AG08395 (cell line): Measurements from ENCODE around the gene IL34.

ENCODE experiments used
- DNase-seq: peaks from one replicate; pipeline ENCODE4 v3.0.0; 2012; ENCODE audit warnings: mixed read lengths, low spot score

Gene IL34

DNA sequence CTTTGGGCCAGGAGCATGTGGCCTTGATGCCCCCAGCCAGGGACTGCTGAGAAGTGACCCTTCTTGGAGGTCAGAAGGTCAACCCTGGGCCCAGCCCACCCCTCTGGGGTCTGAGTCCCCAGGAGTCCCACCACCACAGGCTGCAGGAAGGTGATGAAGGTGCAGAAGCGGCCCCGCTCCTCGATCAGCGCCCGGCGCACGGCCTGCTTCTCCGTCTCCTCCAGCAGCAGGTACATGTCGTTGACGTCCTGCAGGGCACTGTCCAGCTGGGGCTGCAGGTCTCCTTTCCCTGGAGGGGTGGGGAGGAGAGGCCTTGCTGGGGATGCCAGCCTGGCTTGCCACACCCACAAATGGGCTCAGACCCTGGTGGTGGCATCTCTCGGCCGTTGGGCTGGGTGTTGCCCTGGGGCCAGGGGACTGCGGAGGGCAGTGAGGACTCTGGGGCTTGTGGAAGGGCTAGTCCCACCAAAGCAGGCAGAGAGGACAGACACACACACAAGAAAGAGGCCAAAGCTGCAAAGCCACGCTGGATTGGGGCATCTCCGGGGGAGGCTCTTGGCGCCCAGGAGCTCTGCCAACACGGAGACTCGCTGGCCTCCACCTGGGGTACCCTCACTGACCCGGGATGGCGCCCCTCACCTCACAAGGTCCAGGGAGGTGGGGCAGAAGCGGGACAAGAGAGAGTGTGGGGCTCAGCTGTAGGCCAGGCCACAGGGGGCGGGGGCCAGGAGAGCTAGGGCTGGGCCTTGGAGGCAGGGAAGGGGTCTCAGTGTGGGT is 31.9 kb downstream of the IL34 start:
- DNase-seq: no peak

DNA sequence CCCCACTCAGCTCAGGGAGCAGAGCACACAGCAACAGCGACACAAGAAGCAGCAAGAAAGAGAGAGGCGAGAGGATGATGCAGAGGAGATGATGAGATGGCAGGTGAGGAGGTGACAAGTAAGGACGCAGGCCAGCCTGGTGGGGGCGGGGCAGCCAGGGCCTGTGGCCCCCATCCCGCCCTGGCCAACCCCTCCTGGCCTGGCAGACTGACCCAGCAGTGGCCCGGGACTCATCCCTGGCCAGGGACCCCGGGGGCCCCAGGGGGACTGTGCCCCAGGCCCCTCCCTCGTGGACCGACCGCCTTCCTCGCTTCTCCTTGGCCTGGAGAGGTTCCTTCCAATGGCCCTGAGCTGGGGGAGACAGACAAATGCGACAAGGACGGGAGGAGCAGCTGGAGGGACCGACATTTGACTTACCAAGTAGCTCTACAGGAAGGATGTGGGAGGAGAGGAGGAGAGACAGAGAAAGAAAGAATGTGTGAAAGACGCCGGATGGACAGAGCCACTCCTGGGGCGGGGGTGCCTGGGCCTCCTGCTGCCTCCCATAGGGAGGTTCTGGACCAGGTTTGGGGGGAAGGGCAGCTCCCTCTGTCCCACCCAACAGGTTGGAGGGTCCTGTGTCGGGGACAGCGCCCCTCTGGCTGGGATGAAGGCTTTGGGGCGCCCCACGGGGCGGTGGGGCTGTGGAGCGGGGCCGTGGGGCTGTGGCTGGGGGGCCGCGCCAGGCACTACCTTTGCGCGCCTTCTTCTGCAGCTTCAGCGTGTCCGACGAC is 32.7 kb downstream of the IL34 start:
- DNase-seq: no peak

DNA sequence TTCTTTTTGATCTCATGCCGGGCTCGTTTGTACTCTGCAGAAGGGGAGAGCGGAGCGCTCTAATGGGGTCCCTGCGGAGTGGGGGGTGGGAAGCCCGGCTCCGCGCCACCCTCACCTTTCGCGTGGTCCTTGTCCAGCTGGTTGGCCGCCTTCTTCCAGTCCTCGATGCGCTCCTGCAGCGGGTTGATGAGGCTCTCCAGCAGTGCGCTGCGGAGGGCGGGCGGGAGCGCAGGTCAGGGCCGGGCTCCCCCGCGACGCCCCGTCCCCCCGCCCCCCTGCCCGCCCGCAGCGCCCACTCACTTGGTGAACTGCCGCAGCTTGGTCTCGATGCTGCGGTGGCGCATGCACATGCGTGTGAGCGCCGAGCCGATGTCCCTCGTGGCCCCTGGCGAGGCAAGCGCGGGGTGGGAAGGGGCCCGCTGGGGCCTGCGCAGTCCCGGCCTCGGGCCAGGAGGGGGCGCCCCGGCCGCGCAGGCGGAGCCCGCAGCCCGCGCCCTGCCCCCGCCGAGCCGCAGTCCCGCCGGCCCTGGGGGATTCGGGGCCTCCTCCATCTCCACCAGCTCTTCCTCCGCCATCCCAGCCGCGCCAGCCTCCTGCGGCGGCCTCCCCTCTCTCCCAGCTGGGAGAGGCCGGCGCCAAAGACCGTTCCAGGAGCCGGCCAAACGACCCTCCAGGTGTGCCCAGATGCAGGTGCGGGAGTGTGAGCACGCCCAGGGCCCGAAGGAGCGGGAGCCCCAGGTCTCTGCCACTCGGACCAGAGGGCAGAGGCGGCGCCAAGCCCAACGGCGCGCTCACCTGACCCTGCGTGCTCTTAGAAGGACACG is 33.5 kb downstream of the IL34 start:
- no peak for DNase-seq

DNA sequence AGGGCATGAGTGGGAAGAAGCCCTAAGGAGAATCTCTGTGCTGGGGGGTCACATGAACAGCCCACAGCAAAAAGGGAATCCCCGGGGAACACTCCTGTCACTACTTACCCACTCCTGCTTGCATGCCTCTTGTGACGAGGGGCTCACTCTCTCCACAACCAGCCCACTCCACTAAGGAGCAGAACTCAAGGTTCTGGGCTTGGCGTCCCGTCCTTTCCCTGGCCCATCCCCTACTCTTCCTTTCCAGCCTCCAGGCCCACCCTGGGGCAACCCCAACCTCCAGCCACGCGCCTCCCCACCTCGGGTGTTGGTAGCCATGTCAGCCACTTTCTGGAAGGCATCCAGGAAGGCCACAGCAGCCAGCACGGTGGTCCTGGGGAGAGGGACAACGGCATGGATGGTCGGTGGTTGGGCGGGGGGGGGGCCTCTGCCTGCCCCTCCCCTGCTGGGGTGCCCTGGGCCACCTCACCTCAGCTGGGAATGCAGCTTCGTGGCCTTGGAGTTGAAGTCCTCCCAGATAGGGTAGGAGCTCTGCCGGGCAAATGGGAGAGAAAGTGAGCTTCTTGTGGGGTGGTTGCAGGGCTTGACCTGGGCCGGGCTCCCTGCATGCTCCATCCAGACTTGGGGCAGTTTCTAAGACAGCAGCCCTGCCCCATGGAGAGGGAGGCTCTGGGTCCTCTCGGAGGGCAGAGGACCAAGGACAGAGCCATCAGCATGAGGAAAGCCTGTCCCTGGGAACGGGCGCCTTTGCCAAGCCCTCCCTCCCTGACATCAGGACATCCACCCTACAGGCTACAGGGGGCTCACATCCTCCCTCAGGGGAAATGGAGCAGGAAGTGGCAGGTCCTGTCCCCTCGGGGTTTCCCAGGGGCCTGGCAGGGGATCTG is 34.4 kb downstream of the IL34 start:
- no peak for DNase-seq

DNA sequence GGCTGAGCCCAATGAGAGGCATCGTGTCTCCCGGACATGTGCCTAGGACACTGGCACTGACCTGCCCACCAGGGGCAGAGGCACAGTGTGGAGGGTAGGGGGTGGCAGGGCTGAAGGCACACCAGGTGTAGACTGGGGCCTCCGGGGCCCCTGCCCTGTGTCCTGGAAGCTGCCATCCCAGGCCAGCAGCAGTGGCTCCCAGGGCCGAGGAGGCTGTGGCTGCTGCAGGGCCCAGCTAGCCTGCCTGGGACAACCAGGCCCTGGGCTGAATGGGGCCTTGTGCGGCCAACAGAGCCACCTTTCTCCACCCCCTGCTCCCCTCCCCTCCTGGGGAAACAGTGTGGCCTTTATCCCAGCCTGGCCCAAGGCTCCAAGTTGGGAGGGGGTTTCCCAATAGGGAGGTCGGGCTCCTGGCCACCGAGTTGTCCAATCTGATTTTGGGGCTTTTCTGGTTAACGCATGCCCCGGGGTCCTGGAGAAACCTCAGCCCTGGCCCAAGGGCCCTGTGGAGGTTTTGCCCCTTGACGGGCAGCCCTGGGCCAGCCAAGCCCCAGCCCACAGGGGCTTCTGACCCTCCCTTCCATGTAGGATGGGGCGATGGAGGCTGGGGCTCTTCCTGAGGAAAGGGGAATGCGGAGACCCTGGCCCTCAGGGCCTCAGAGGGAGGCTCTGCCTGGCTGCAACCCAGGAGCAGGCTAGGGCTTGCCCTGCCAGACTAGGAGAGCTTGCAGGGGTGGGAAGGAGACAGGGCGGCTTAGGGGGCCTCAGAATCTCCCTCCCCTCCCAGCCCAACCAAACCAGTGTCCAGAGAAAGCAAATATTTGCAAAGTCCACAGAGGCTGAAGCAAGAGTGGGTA is 35.3 kb downstream of the IL34 start:
- DNase-seq: no peak

DNA sequence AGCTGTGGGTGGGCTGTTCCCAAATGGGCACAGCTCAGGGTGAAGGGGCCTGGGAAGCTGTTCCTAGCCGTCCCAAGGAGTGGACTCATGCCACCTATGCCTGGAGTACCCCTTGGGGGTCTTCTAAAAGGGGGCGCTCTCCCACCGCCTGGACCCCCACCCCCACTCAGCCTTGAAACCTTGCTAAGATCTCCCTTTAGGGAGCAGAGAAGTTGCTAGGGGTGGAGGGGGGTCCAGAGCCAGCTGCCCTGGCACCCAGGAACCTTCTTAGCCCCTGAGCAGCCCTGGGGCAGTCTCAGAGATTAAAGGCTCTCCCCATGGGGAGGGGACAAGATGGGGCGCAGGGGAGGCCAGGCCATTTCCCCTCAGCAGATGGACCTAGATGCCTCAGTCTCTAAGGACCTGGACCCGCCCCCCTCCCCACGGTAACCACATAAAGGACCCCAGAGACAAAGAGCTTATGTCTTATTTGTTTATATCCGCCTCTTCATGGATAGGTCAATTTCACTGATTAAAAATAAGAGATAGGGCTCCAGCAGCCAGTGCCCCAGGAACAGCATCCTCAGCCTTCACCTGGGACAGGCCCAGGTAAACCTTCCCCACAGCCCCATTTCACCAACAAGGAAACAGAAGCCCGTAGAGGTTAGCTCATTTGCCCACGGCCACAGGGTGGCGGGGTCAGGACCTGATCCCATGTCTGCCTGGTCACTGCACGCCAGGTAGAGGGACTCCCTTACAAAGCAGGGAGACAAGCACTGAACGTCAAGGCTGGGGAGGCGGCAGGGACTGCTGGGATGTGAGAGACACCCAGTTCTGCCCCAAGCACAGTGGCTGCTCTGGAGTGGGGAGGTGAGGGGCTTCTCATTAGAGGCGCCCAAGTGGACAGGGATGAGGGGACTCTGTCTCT is 36.1 kb downstream of the IL34 start:
- DNase-seq: no peak

DNA sequence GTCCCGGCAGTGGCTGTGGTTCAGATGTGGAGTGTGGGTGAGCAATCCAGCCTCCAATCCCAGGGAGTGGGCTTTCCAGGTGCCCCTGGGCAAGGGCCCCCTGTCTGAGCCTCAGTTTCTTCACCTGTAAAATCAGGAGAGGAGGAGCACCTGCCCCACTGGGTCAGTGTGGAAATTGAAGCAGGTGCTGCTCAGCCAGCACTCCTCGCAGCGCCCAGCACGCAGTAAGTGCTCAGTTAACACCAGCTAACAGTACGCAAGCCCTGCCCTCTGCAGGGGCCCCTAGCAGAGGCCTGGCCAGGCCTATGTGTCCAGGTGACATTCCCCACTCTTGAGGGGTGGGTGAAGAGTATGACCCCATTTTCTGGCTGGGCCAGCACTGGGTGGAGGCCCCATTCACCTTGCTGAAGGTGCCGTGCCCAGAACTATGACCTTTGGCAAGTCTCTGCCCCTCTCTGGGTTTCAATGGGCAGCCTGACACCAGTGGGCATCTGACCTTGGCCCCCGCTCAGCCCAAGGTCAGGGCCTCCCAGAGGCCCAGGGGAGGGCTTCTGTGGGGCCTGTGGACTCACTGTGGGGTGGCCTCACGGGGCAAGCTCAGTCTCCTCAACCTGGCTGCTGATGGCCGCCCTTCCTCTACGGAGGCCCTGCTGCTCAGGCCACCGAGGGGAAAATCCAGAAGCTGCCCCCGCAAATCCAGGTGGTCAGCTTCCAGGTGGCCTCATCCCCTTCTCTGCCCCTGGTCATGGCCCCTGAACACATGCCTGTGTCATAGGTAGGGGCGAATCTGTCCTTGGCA is 37.0 kb downstream of the IL34 start:
- DNase-seq: no peak

DNA sequence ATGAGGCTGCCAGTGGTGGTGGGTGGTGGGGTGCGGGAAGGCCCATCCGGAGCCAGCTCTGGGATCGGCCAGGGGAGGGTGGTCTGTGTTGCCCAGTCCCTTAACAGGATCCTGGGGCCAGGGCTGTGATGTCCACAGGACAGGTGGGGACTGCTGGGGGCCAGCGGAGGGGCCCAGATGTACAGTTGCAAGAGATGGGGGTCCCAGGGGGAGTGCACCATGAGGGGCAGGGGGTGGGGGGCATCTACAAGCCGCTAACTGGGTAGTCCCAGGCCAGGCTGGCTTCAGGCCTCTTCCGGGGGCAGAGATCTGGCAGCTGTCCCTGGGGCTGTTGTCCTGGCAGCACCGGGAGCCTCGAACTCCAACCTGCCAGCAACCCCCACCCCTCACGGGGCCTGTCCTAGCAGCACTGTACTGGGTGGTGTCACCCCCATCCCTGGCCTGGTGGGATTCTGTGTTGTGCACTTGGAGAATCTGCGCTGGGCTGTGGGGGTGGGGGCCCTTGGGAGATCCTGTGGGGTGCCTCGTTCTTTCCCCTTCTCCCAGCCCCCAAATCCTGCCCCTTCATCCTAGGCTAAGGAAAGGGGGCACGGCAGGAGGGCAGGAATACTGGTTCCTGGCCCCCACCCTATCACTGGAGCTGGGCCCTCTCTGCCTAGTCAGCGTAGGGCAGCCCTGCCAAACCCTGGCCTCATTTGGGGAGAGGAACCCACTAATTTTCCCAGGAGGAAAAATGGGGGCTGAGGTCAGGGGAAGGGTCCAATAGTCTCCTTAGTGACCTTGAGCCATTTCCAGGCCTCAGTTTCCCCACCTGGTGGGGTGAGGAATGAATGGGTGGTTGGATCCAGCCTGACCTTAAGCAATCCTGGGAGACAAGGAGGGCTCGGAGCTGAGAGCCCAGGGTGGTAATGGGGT is 38.0 kb downstream of the IL34 start:
- no peak for DNase-seq

DNA sequence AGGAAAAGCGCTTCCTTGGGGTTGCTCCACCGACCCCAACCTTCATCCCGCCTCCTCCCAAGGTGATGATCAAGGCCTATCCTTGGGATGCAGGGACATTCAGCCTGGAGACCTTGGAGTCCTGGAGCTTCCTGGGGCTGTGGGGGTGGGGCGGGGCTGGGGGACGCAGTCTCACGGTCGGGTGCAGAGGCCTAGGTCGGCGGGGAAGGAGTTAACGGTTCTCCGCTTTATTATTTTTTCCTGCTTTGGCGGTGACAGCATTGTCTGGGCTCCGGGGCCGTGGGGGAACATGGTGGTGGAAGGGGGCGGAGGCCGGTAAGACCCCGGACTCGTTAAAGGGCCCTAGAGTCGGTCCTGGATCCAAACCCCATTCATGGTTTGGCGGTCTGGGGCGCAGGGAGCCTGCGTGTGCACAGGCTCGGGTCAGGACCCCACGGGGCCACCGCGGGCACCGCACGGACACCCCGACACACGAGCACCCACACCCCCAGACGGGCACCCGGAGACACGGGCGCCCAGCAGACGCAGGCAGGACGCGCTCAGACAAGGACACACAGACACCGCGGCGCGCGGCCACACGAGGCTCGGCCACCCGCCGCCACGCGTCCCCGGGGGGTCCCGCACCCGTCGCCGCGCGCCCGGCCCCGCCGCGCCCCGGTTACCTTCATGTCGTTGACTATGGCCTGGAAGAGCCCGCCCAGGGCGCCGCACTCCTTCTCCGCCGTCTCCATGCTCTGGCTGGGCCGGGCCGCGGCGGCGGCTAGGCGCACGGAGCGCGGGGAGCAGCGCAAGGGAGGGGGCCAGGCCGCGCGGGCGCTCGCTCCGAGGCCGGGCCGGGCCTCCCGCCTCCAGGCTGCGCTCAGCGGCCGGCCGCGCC is 38.9 kb downstream of the IL34 start:
- DNase-seq: no peak

DNA sequence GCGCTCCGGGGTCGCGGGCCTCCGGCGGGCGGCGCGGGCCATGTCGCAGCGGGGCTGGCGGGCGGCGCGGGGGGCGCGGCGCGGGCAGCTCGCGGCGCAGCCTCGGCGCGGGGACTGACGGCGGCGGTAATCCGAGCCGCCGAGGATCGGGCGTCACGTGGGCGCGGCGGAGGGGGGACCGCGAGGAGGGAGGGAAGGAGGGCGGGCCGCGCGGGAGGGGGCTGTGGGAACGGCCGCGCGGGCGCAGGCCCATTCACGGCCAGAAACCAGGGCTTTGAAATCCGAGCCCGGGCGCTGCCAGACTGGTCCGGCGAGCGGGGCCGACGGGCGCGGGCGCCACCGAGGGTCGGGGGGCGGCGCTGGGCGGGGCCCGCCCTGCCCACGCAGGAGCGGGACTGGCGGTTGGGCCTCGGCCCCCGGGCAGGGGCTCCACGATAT is 39.6 kb downstream of the IL34 start, which contains the start of gene MTSS2:
MTSS2 (minus strand) TSS at position 116 of the 438 bp plus-strand sequence. CDS start 262 bp downstream, outside the sequence.
- peak; percentile 93 for DNase-seq

DNA sequence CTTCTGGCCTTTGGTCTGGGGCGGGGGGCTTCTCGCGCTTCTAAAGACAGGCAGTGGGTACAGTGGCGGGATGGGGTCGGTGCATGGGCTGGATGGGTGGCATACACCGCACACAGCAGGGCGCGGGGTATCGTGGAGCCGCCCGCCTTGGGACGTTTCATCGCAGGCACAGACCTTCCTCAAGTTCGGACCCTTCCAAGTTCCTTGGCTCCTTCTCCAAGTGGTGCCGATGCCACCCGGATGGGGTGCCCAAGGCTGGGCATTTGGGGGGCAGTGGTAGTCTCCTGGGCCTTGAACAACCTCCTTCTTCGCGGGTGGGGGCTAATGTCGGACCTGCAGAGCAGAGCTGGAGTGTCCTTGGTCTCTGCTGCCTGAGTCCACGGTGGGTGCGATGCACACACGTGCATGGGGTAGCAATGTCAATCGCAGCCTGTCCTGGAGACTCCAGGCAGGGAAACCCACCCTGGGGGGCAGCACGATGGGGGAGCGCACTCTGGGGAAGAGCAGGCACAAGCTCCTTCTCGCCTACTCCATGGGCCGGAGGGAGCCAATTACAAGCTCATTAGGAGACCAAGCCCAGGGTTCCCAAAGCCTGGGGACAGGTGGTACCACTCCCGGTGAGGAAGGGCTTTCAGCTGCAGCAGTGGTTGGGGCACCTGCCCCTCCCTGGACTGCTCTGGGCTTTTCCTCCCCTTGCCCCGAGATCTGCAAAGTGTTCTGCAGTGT is 40.2 kb downstream of the IL34 start:
- no peak for DNase-seq

DNA sequence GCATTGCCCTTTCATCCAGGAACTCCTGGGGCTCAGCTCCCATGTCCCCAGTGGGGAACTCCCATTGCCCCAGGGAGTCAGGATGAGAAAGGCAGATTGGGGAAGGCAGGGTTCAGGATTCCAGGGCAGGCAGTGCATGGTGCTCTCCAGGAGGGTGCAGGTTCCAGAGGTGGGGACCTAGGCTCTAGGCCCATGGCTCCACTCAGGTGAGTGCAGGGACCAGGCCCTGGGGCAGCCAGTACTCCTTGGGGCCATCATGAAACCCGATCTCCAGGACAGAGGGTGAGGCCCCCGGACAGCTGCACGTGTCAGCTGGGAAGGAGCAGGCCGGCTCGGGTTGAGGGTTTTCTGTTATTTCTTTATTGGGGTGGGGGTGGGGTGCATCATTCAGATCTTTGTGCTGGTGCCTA is 40.7 kb downstream of the IL34 start:
- DNase-seq: no peak

DNA sequence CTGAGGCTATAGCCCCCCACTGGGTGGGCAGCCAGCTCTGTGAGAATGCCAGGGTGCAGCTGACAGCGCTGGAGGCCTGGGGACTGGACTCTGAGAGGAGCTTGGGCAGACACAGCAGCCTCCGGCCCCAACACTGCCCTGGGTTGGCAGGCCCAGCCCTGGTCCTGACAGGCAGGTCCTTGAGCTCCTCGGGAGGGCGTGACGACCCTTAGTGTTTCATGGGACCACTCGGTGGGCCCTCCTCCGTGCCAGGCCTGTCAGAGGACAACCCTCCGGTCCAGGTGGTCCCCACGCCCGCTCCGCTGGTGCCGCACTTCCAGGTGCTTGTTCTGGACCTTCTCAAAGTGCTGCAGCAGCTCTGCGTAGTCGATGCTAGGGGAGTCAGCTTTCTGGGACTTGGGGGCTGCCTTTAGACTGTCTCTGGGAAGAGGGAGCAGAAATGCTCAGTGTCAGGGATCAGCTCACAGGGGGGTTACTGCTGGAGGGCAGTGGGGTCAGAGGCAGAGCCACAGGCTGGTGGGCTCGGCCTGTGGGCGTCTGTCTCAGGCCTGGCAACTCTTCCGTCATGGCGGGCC is 41.4 kb downstream of the IL34 start:
- DNase-seq: no peak

DNA sequence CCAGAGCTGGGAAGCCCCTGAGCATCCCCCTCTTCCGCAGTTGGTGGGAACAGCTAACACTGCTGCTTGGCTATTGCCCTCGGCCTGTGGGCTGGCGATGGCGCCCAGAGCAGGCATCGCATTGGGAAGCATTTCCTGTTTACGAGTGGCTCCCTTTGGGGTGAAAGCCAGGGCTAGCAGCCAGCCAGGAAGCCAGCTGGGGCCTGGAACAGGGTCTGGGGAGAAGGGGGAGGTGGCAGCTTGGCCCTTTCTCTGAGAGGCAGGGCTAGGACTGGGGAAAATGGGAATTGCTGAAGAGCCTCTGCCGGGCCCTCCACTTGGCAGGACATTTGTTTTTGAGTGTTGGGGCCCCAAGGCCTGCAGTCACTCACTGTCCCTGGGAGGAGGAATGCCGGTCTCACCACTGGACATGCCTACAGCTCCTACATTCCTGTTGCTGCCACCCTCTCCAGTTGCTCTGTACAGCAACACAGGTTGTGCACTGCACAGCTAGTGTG is 41.9 kb downstream of the IL34 start:
- DNase-seq: peak; percentile 78
